HEK293T (cell line): Measurements from ENCODE around the gene AGFG2.

Experiments
- ARNT ChIP-seq: fragments of 450-650 bp; IDR thresholded peaks from 2 replicates; pipeline ENCODE4 v1.6.1; 2017; ENCODE audit warnings: mild to moderate bottlenecking
- BHLHE40 ChIP-seq: fragments of 450-650 bp; IDR thresholded peaks from 2 replicates; pipeline ENCODE4 v1.6.1; 2016; ENCODE audit warnings: mild to moderate bottlenecking, moderate library complexity, borderline replicate concordance
- CTBP1 ChIP-seq: fragments of 450-650 bp; IDR thresholded peaks from 2 replicates; pipeline ENCODE4 v1.6.1; 2016; ENCODE audit warnings: borderline replicate concordance
- FOXK2 ChIP-seq: fragments of 450-650 bp; IDR thresholded peaks from 2 replicates; pipeline ENCODE4 v1.6.1; 2016; ENCODE audit warnings: mild to moderate bottlenecking
- HDGF ChIP-seq: fragments of 450-650 bp; IDR thresholded peaks from 2 replicates; pipeline ENCODE4 v1.6.1; 2017; ENCODE audit warnings: antibody characterized with exemption, borderline replicate concordance
- SP1 ChIP-seq: fragments of 450-650 bp; IDR thresholded peaks from 2 replicates; pipeline ENCODE4 v1.6.1; 2017
- ZNF384 ChIP-seq: fragments of 450-650 bp; IDR thresholded peaks from 2 replicates; pipeline ENCODE4 v1.6.1; 2016

- no peak for TF ChIP-seq ZNF384
- TF ChIP-seq SP1, result no peak
- no peak for TF ChIP-seq CTBP1
- no peak for TF ChIP-seq FOXK2
- TF ChIP-seq ARNT, result no peak
- TF ChIP-seq BHLHE40, result no peak
- no peak for TF ChIP-seq HDGF
Observed at GRCh38 chr7:100543586-100543985, 4.6 kb downstream of the AGFG2 start.
